OCI-LY1 (cell line): Measurements from ENCODE around the gene FGG.

ENCODE experiments used
- H2AFZ ChIP-seq: fragments of 200-600 bp; sonication (generic), shearing (Covaris generic); 2 replicates; pipeline ENCODE4 v1.6.0; 2014; ENCODE audit warnings: antibody characterized with exemption, mild to moderate bottlenecking, low read length
- H3F3A ChIP-seq: fragments of 200-600 bp; sonication (generic), shearing (Covaris generic); 2 replicates; pipeline ENCODE4 v1.6.0; 2014; ENCODE audit warnings: mild to moderate bottlenecking, antibody characterized with exemption, low read length, moderate library complexity; ENCODE audit not compliant: insufficient read depth
- H3K27ac ChIP-seq: fragments of 200-600 bp; sonication (generic); 2 replicates; pipeline ENCODE4 v1.5.1; 2014; ENCODE audit warnings: low read length, mixed run types, mild to moderate bottlenecking, low read depth; ENCODE audit not compliant: poor library complexity, severe bottlenecking
- H3K27me3 ChIP-seq: fragments of 200-600 bp; sonication (generic); 2 replicates; pipeline ENCODE4 v1.6.0; 2014; ENCODE audit warnings: antibody characterized with exemption, mild to moderate bottlenecking, low read length, moderate library complexity; ENCODE audit not compliant: insufficient read depth
- H3K36me3 ChIP-seq: fragments of 200-600 bp; sonication (generic); 2 replicates; pipeline ENCODE4 v1.6.1; 2014; ENCODE audit warnings: mild to moderate bottlenecking, antibody characterized with exemption, low read length, moderate library complexity, mixed read lengths; ENCODE audit not compliant: insufficient read depth
- H3K4me1 ChIP-seq: fragments of 200-600 bp; sonication (generic); 2 replicates; pipeline ENCODE4 v1.5.1; 2014; ENCODE audit warnings: mild to moderate bottlenecking, low read length, moderate library complexity; ENCODE audit not compliant: insufficient read depth, severe bottlenecking
- H3K4me2 ChIP-seq: fragments of 200-600 bp; sonication (generic), shearing (Covaris generic); 2 replicates; pipeline ENCODE4 v1.6.1; 2014; ENCODE audit warnings: low read length
- H3K4me3 ChIP-seq: fragments of 200-600 bp; sonication (generic); 2 replicates; pipeline ENCODE4 v1.5.1; 2014; ENCODE audit warnings: low read length, low read depth, mild to moderate bottlenecking, mixed read lengths; ENCODE audit not compliant: poor library complexity, severe bottlenecking
- H3K79me2 ChIP-seq: fragments of 200-600 bp; shearing (Covaris generic); 2 replicates; pipeline ENCODE4 v1.6.1; 2016; ENCODE audit warnings: mixed run types, low read length, mixed read lengths; ENCODE audit not compliant: insufficient read depth
- H3K9ac ChIP-seq: fragments of 200-600 bp; sonication (generic), shearing (Covaris generic); 2 replicates; pipeline ENCODE4 v1.6.1; 2014; ENCODE audit warnings: mild to moderate bottlenecking, low read length, mixed read lengths
- H3K9me2 ChIP-seq: fragments of 200-600 bp; sonication (generic), shearing (Covaris generic); 2 replicates; pipeline ENCODE4 v1.6.1; 2014; ENCODE audit warnings: low read depth, mild to moderate bottlenecking, low read length, mixed read lengths
- H3K9me3 ChIP-seq: fragments of 200-600 bp; shearing (Covaris generic); 2 replicates; pipeline ENCODE4 v1.6.1; 2014; ENCODE audit warnings: low read length, mixed read lengths
- H4K20me1 ChIP-seq: fragments of 200-600 bp; sonication (generic), shearing (Covaris generic); 2 replicates; pipeline ENCODE4 v1.6.0; 2016; ENCODE audit warnings: mild to moderate bottlenecking, low read length; ENCODE audit not compliant: insufficient read depth
- CTCF ChIP-seq: fragments of 200-600 bp; sonication (generic), shearing (Covaris generic); IDR thresholded peaks from 2 replicates; pipeline ENCODE4 v1.5.1; 2017; ENCODE audit warnings: mild to moderate bottlenecking, antibody characterized with exemption, low read length, moderate library complexity, mixed read lengths
- EZH2 ChIP-seq: fragments of 200-600 bp; sonication (generic), shearing (Covaris generic); IDR thresholded peaks from 2 replicates; pipeline ENCODE4 v1.8.0; 2017; ENCODE audit warnings: borderline replicate concordance, mixed run types, mild to moderate bottlenecking, antibody characterized with exemption, low read length, moderate library complexity, mixed read lengths

FGG gene

GRCh38 chr4:154573190-154573870, 39.1 kb downstream of the FGG start:
- Histone ChIP-seq H3K9me2 (no peaks in the 10 kb centered on the region), H3K9ac (no peak overlapping the region), H3K9me3 (no peaks in the 10 kb centered on the region), H4K20me1 (no peaks in the 10 kb centered on the region), H3F3A (no peaks in the 10 kb centered on the region), H3K79me2 (no peaks in the 10 kb centered on the region), H3K4me2 (no peak overlapping the region), H3K27ac (no peak overlapping the region), H2AFZ (no peak overlapping the region), H3K27me3 (no peaks in the 10 kb centered on the region; the same call in 1 of the 2 replicates), H3K4me1 (no peaks in the 10 kb centered on the region), H3K36me3 (no peaks in the 10 kb centered on the region), H3K4me3 (no peak overlapping the region)
- TF ChIP-seq EZH2: no peak
- no peak for TF ChIP-seq CTCF

DNA sequence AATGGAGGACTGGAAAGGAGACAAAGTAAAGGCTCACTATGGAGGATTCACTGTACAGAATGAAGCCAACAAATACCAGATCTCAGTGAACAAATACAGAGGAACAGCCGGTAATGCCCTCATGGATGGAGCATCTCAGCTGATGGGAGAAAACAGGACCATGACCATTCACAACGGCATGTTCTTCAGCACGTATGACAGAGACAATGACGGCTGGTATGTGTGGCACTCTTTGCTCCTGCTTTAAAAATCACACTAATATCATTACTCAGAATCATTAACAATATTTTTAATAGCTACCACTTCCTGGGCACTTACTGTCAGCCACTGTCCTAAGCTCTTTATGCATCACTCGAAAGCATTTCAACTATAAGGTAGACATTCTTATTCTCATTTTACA, 42.9 kb downstream of the FGG start:
- H3K27me3 ChIP-seq: no peaks in the 10 kb centered on the region; the same call in 1 of the 2 replicates
- no peak overlapping the region for H3K4me3 ChIP-seq
- H3K4me1 ChIP-seq: no peaks in the 10 kb centered on the region
- no peak overlapping the region for H3K4me2 ChIP-seq
- no peak for TF ChIP-seq CTCF
- no peak for TF ChIP-seq EZH2
- H2AFZ ChIP-seq: no peak overlapping the region
- H3K9me2 ChIP-seq: no peaks in the 10 kb centered on the region
- H3K9me3 ChIP-seq: no peaks in the 10 kb centered on the region
- no peak overlapping the region for H3K9ac ChIP-seq
- H3K36me3 ChIP-seq: no peaks in the 10 kb centered on the region
- H3K79me2 ChIP-seq: no peaks in the 10 kb centered on the region
- no peak overlapping the region for H3K27ac ChIP-seq
- H4K20me1 ChIP-seq: no peaks in the 10 kb centered on the region
- no peaks in the 10 kb centered on the region for H3F3A ChIP-seq

GRCh38 chr4:154569028-154569427, 43.4 kb downstream of the FGG start:
- H3K4me3 ChIP-seq: no peak overlapping the region
- H3F3A ChIP-seq: no peaks in the 10 kb centered on the region
- no peaks in the 10 kb centered on the region for H3K36me3 ChIP-seq
- H3K9ac ChIP-seq: no peak overlapping the region
- no peak for TF ChIP-seq EZH2
- TF ChIP-seq CTCF: no peak
- no peaks in the 10 kb centered on the region for H3K79me2 ChIP-seq
- no peaks in the 10 kb centered on the region for H3K4me1 ChIP-seq
- no peak overlapping the region for H3K4me2 ChIP-seq
- no peaks in the 10 kb centered on the region; the same call in 1 of the 2 replicates for H3K27me3 ChIP-seq
- no peak overlapping the region for H3K27ac ChIP-seq
- no peaks in the 10 kb centered on the region for H4K20me1 ChIP-seq
- no peaks in the 10 kb centered on the region for H3K9me2 ChIP-seq
- H2AFZ ChIP-seq: no peak overlapping the region
- no peaks in the 10 kb centered on the region for H3K9me3 ChIP-seq
